D721Med (cell line): ENCODE measurements around the gene DMXL1.

Experiments used
- DNase-seq: peaks from one replicate; pipeline ENCODE4 v3.0.0; 2011; ENCODE audit warnings: low spot score; ENCODE audit not compliant: insufficient read length
- FAIRE-seq: peaks from 2 replicates; lab custom pipeline; 2011; peaks lifted over from hg19 to GRCh38; lab: Jason Lieb, UNC
- TF ChIP-seq, protein P1 (sequence below): IDR thresholded peaks from 2 replicates; pipeline ENCODE4 v1.5.1; 2012; ENCODE audit warnings: mild to moderate bottlenecking, control low read depth; ENCODE audit not compliant: insufficient read depth; ENCODE audit errors: missing control alignments

The DMXL1 gene

DNA sequence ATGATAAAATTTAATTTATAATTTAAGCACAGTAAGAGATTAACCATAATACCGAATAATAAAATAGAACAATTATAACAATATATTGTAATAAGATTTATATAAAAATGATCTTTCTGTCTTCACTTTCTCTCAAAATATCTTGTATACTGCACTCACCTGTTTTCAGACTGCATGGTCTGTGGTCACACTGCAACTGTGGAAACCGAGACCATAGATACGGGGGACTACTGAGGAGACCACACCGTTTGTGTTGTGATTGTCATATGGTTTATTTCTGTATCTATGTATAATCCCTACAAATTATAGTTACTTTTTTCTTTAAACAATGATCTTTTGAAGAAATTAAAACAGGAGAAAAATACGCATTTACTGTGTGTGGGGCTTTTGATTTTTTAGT, 206.1 kb downstream of the DMXL1 start:
- TF ChIP-seq, protein P1, sequence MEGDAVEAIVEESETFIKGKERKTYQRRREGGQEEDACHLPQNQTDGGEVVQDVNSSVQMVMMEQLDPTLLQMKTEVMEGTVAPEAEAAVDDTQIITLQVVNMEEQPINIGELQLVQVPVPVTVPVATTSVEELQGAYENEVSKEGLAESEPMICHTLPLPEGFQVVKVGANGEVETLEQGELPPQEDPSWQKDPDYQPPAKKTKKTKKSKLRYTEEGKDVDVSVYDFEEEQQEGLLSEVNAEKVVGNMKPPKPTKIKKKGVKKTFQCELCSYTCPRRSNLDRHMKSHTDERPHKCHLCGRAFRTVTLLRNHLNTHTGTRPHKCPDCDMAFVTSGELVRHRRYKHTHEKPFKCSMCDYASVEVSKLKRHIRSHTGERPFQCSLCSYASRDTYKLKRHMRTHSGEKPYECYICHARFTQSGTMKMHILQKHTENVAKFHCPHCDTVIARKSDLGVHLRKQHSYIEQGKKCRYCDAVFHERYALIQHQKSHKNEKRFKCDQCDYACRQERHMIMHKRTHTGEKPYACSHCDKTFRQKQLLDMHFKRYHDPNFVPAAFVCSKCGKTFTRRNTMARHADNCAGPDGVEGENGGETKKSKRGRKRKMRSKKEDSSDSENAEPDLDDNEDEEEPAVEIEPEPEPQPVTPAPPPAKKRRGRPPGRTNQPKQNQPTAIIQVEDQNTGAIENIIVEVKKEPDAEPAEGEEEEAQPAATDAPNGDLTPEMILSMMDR = no peak
- no peak for FAIRE-seq

DNA sequence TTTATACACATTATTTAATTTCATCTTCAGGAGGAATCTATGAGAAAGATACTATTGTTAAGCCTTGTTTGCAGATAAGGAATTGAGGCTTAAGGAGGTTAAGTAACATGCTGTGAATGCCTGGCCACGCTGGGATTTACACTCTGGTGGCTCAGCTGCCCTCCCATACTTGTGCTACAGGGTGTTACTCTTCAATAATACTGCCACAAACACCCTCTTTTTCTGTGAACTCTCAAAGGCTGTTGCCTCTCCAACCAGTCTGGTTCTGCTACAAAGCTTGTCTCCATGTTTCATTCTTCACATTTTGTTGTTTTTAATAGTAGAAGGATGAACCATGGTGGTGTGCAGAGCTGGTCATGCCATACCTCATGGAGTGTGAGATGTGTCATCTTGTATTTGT, 208.2 kb downstream of the DMXL1 start:
- FAIRE-seq (no peak), DNase-seq (no peak)
- TF ChIP-seq, protein P1 = no peak

More for the DNA sequence above, 206.1 kb downstream of the DMXL1 start:
- no peak for DNase-seq

DNA sequence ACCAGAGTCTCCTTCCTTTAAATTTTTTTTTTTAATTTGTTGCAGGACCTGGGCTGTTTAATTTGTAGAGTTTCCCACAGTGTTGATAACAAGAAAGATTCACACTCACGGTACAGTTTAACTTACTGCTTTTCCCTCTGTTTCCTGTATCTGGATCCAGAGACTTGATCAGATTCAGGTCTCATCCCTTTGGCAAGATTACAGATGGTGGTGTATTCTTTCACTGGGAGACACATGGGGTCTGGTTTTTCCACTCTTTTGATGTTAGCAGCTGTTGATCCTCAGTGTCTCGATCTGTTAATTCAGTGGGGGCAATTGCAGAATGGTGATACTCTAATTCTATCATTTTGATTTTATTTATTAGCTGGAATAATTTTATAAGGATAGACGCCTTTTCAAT, 209.5 kb downstream of the DMXL1 start:
- DNase-seq = no peak
- TF ChIP-seq, protein P1 = no peak
- FAIRE-seq = no peak

DNA sequence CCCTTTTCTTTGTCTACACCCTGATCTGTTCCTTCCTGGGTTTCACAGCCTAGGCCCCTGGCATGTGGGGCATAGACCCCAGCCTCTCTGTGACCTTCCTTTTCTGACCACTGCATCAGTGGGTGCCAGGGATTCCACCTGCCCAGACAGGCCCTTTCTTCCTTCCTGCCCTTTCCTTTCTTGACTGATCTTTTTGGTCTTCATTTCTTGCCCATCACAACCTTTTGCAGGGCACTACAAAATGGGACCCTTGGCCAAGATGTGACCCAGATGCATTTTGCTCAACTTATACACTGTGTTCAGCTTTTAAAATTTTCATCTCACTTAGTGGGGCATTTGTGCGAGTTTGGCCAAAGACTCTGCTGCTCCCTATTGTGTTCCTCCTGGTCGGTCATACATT, 211.7 kb downstream of the DMXL1 start:
- DNase-seq = no peak
- FAIRE-seq = no peak
- TF ChIP-seq, protein P1 = no peak

DNA sequence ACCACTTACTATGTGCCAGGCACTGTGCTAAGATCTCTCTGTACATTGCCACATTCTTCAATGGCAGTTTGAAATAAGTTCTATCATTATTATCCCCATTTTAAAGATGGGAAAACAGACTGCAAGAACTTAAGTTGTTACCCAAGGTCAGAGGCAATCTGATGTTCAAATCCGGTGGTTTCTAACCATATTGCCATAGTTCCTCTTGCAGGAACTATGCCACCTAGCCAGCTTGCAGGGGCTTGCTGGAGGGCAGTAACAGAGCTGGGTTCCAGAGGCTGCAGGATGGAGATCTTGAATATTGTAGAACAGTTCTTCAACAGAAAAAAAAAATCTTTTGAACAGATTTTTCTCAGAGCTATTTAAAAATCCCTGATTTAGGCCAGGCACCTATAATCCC, 213.1 kb downstream of the DMXL1 start:
- DNase-seq (no peak), FAIRE-seq (no peak)
- TF ChIP-seq, protein P1 = no peak

DNA sequence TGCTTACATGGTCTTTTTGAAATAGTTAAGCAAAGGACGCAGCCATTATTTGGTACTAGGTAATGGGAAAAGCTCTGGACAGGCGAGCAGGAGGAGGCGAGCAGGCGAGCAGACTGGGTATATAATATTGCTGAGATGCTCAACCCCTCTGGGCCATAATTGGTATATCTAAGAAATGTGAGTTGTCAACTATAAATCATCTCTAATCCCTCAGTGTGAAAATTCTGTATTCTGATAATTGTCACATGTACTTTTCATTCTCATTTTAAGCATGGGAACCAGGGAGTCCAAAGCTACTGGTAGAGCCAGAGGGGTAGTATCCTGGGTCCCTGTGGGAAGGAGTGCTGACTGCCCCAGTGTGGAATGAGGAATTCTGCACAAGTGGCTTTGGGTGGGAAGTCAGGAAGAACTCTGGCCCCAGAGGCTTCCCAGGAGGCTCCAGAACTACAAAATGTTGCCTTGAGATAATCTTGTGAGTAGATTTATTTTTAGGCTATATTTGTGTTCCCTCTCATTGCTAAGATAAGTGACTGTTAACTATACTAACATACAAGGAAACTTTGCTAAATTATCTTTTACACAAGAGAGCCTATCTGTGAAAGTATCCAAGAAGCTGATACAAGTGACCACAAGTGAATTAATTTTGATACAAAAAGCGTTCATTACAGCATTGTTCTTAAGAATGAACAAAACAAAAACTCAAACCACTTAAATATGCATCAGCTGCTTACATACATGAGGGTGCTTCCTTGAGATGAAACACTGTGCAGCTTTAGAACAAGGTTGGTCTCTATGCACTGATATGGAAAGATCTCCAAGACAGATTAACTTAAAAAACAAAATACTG, 214.4 kb downstream of the DMXL1 start:
- DNase-seq (no peak), FAIRE-seq (no peak)
- TF ChIP-seq, protein P1 = no peak
